GM12892 (cell line): ENCODE data around the gene FAM168B.
A peak's percentile ranks its signal among the peaks of the same experiment; 100 is the strongest.
"Not testable (repeated sequence)": the region's sequence is repeated elsewhere in the genome, so short reads cannot be mapped to it uniquely, and the experiment has no call there.

Experiments used
- DNase-seq: peaks from one replicate; pipeline ENCODE4 v3.0.0; 2011; ENCODE audit not compliant: insufficient read length
- FAIRE-seq: peaks from 2 replicates; lab custom pipeline; 2011; peaks lifted over from hg19 to GRCh38; lab: Jason Lieb, UNC
- POLR2A ChIP-seq: IDR thresholded peaks from 2 replicates; pipeline ENCODE4 v1.6.1; 2011; ENCODE audit warnings: low read depth, low read length, control low read depth
- POLR2AphosphoS5 ChIP-seq: IDR thresholded peaks from 2 replicates; pipeline ENCODE4 v1.6.1; 2011; ENCODE audit warnings: low read depth, low read length, control low read depth
- TAF1 ChIP-seq: IDR thresholded peaks from 2 replicates; pipeline ENCODE4 v1.6.1; 2011; ENCODE audit warnings: low read depth, mild to moderate bottlenecking, control low read depth, low read length, borderline replicate concordance

FAM168B gene

GRCh38 chr2:131120815-131121317, 27.6 kb upstream of the FAM168B start:
- TF ChIP-seq POLR2A (no peak), POLR2AphosphoS5 (no peak), TAF1 (no peak)
- FAIRE-seq (no peak), DNase-seq (no peak)

GRCh38 chr2:131115752-131116151, 22.5 kb upstream of the FAM168B start:
- TF ChIP-seq POLR2AphosphoS5, result no peak
- TF ChIP-seq POLR2A, result no peak
- no peak for TF ChIP-seq TAF1
- no peak for FAIRE-seq
- DNase-seq, result no peak

- FAIRE-seq, DNase-seq: not testable (repeated sequence)
Observed at GRCh38 chr2:131114950-131115349, 21.7 kb upstream of the FAM168B start.

- FAIRE-seq, result no peak
- TF ChIP-seq TAF1 (no peak), POLR2AphosphoS5 (no peak), POLR2A (no peak)
- no peak for DNase-seq
Observed at GRCh38 chr2:131113566-131114227, 20.4 kb upstream of the FAM168B start.

GRCh38 chr2:131112529-131112928, 19.3 kb upstream of the FAM168B start:
- DNase-seq, result no peak
- no peak for TF ChIP-seq POLR2AphosphoS5
- no peak for TF ChIP-seq POLR2A
- no peak for TF ChIP-seq TAF1
- no peak for FAIRE-seq

GRCh38 chr2:131105950-131106801, 12.9 kb upstream of the FAM168B start:
- FAIRE-seq (peak; percentile 57), DNase-seq (no peak)
- TF ChIP-seq POLR2A, result no peak
- TF ChIP-seq TAF1, result no peak
- TF ChIP-seq POLR2AphosphoS5, result no peak

- FAIRE-seq, result peak; percentile 93
- TF ChIP-seq POLR2AphosphoS5, result peak; percentile 94
- peak; percentile 95 for TF ChIP-seq POLR2A
- peak; percentile 80 for TF ChIP-seq TAF1
- DNase-seq, result peak; percentile 86
Observed at GRCh38 chr2:131105156-131105949, 12.1 kb upstream of the FAM168B start, which contains the start of gene PLEKHB2. PLEKHB2 (plus strand) TSS chr2:131105336; CDS start chr2:131120942, 15,606 bp downstream.

- peak; percentile 54 for DNase-seq
- FAIRE-seq, result no peak
Observed at GRCh38 chr2:131104487-131105155, 11.4 kb upstream of the FAM168B start.

GRCh38 chr2:131103165-131103564, 9.9 kb upstream of the FAM168B start:
- DNase-seq (no peak), FAIRE-seq (no peak)
- TF ChIP-seq TAF1 (no peak), POLR2A (no peak), POLR2AphosphoS5 (no peak)

More at GRCh38 chr2:131104487-131105155, 11.4 kb upstream of the FAM168B start:
- TF ChIP-seq POLR2A (no peak; the same call in 1 of the 2 replicates), POLR2AphosphoS5 (no peak), TAF1 (no peak)

GRCh38 chr2:131094463-131095281, 1.4 kb upstream of the FAM168B start:
- FAIRE-seq (peak; percentile 60), DNase-seq (no peak)
- TF ChIP-seq POLR2A (no peak), POLR2AphosphoS5 (no peak), TAF1 (no peak)
